ENCODE data around the gene PGAP6. TPM values are rescaled to one million over a fixed set of nuclear protein-coding genes. Genes with fewer than 3 reads are reported as not detected.

PGAP6 gene
- total and polyA plus RNA-seq, 12 donors = 18.2 to 66.7 (median 42.3) TPM

DNA sequence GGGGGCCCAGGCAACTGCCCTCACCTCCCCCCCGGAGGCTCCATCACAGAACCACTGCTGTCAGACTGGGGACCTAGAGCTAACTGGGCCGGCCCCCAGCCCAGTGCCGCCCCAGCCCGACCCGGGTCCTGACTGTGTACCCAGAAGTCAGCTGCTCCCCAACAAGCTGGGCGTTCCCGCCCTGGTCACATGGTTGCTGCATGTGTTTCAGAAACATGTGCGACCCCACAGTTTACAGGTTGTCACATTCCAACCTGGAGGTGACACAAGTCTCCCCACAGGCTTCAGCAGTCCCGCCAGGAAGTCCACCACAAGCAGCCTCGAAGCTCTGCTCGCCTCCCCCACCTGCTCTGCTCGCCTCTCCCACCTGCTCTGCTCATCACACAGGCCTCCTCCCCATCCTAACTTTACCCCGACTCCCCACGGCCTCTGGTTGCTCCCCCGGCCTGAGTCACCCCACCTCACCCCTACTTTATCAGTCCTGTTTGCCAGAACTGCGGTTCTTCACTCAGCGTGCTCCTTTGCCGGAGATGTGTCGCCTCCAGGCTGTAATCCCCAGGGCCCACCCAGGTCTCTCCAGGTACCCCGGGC lies 12.4 kb downstream of the PGAP6 start:
- no peak for DNase-seq

DNA sequence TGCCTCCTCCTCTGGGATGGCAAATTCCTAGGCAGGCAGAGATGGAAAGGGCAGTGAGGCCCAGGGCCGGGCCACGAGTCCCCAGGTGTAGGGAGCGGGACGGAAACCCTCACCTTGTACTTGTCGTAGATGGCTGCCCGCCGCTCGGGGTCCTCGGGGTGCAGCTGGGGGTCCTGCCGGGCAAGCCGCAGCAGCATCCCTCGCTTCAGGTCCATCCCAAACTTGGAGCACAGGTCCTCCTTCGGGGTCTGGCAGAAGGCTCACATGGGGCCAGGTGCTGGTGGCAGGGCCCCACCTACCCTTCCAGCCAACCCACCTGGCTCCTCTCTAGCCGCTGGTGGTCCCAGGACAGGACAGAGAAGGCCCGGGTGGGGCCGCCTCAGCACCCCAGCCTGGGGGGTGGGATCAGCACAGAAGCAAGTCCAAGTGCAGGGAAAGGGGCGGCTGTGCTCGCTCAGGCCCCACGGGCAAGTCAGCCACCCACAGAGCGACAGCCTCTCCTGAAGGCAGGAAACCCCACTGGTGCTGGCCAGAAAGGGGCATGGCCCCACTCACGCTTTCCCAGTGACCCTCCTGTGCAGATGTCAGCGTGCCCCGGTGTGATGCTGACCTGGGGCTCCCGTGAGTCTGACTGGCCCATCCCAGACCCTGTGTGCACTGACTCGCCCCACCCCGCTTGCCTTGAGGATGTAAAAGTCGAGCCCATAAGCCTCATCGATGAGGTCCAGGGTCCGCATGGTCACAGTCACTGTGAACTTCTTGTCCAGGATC lies 13.2 kb downstream of the PGAP6 start:
- intact Hi-C loops (cut with DNase I) = no loop called here
- Histone ChIP-seq H3K27me3 (no peaks in the 10 kb centered on the region), H3K9me3 (replicated peaks in 1 of 3) (no peaks in the 10 kb centered on the region), H3K27ac (no peak overlapping the region), H3K4me1 (replicated peaks in 1 of 2) (peaks cover 6 to 13% of the 10 kb centered on the region in 2 donors), H3K4me3 (no peak overlapping the region), H3K36me3 (replicated peaks in 1 of 2) (peaks cover 0 to 43% of the 10 kb centered on the region in 2 donors)
- DNase-seq = no peak
- WGBS, 4 donors = 92 to 94% (median 94%) methylated on average over 14 to 29 of the region's 29 CpGs
- TF ChIP-seq POLR2A (IDR thresholded peaks at IDR 0.05) = no peak
- TF ChIP-seq, protein P1, sequence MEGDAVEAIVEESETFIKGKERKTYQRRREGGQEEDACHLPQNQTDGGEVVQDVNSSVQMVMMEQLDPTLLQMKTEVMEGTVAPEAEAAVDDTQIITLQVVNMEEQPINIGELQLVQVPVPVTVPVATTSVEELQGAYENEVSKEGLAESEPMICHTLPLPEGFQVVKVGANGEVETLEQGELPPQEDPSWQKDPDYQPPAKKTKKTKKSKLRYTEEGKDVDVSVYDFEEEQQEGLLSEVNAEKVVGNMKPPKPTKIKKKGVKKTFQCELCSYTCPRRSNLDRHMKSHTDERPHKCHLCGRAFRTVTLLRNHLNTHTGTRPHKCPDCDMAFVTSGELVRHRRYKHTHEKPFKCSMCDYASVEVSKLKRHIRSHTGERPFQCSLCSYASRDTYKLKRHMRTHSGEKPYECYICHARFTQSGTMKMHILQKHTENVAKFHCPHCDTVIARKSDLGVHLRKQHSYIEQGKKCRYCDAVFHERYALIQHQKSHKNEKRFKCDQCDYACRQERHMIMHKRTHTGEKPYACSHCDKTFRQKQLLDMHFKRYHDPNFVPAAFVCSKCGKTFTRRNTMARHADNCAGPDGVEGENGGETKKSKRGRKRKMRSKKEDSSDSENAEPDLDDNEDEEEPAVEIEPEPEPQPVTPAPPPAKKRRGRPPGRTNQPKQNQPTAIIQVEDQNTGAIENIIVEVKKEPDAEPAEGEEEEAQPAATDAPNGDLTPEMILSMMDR (IDR thresholded peaks at IDR 0.05) = no peak

More for the DNA sequence above, 12.4 kb downstream of the PGAP6 start:
- intact Hi-C loops (cut with DNase I) = no loop called here
- no peaks in the 10 kb centered on the region for H3K9me3 ChIP-seq (replicated peaks in 1 of 3)
- H3K27me3 ChIP-seq = no peaks in the 10 kb centered on the region
- H3K27ac ChIP-seq = no peak overlapping the region
- TF ChIP-seq, protein P1 (IDR thresholded peaks at IDR 0.05) = no peak
- TF ChIP-seq POLR2A (IDR thresholded peaks at IDR 0.05) = no peak
- H3K4me3 ChIP-seq = peak overlapping the region in 1 of 4 donors; percentile 58
- H3K36me3 ChIP-seq (replicated peaks in 1 of 2) = peaks cover 0 to 51% of the 10 kb centered on the region in 2 donors
- peaks cover 6 to 13% of the 10 kb centered on the region in 2 donors for H3K4me1 ChIP-seq (replicated peaks in 1 of 2)
- 81 to 88% (median 85%) methylated on average over 13 to 20 of the region's 20 CpGs for WGBS, 4 donors

DNA sequence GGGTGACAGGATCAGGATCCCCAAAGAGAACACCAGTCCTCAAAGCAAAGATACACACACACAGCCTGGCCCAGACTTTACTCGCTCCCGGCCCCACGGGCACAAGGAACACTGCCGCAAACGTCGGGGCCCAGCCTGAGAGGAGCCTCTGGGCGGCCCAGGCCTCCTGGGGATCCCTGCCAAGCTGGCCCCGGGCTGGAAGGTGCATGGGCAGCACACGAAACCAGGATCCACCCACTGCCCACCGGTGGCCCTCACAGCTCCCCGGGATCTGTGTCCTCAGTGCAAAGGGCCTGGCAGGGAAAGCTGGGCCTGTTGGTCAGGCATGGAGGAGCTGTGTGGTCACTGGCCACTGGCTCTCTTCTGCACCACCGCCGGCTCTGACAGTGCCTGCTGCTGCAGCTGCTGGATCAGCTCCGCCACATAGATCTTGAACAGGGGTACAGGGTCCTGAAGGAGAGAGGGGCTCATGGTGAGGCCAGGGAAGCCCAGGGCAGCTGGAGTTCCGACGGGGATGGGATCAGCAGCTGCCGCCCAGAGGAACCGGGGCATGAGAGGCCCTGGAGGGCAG lies 14.4 kb downstream of the PGAP6 start:
- intact Hi-C loops (cut with DNase I) = no loop called here

DNA sequence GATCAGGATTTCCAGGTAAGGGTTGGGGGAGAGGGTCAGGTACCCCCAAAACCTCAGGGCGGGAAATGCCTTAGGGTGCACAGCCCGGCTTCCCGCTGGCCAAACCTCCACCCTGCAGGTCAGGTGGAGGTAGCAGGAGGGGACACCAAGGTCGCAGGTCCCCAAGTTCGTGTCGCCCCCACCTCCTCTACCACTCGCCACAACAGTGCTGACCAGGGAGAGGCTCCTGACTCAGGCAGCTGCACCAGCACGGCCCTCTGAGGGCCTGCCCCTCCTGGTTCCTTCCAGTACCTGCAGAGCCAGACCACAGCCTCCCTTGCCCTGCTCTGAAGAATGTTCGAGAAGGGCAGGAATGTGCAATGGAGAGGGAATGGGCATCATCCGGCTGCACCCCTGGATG lies 15.3 kb downstream of the PGAP6 start:
- DNase-seq = no peak
- Histone ChIP-seq H3K4me3 (no peak overlapping the region), H3K27ac (no peak overlapping the region), H3K27me3 (no peaks in the 10 kb centered on the region), H3K9me3 (replicated peaks in 1 of 3) (no peaks in the 10 kb centered on the region), H3K4me1 (replicated peaks in 1 of 2) (peaks cover 6 to 13% of the 10 kb centered on the region in 2 donors), H3K36me3 (replicated peaks in 1 of 2) (peaks cover 0 to 27% of the 10 kb centered on the region in 2 donors)
- intact Hi-C loops (cut with DNase I) = no loop called here
- WGBS, 4 donors = 74 to 89% (median 81%) methylated on average over 9 to 10 of the region's 10 CpGs
- TF ChIP-seq POLR2A (IDR thresholded peaks at IDR 0.05) = no peak
- TF ChIP-seq, protein P1 (IDR thresholded peaks at IDR 0.05) = no peak

More for the DNA sequence above, 14.4 kb downstream of the PGAP6 start:
- peaks cover 0 to 34% of the 10 kb centered on the region in 2 donors for H3K36me3 ChIP-seq (replicated peaks in 1 of 2)
- no peak for DNase-seq
- H3K4me1 ChIP-seq (replicated peaks in 1 of 2) = peaks cover 6 to 13% of the 10 kb centered on the region in 2 donors
- H3K4me3 ChIP-seq = no peak overlapping the region
- H3K9me3 ChIP-seq (replicated peaks in 1 of 3) = no peaks in the 10 kb centered on the region
- H3K27me3 ChIP-seq = no peaks in the 10 kb centered on the region
- TF ChIP-seq, protein P1 (IDR thresholded peaks at IDR 0.05) = no peak
- no peak for TF ChIP-seq POLR2A (IDR thresholded peaks at IDR 0.05)
- WGBS, 4 donors = 95 to 97% (median 96%) methylated on average over 11 to 18 of the region's 18 CpGs
- H3K27ac ChIP-seq = no peak overlapping the region

All from adrenal gland (tissue), 12 donors.